DND-41 (cell line): ENCODE results near the gene BBS12.

Source experiments
- CTCF ChIP-seq: IDR thresholded peaks from 2 replicates; pipeline ENCODE4 v1.5.1; 2012; ENCODE audit warnings: borderline replicate concordance, low read length, moderate library complexity, mild to moderate bottlenecking; ENCODE audit not compliant: poor library complexity, severe bottlenecking; ENCODE audit errors: extremely low read depth
- EZH2 ChIP-seq: IDR thresholded peaks from 3 replicates; pipeline ENCODE4 v1.6.1; 2012; ENCODE audit warnings: borderline replicate concordance, low read depth, mild to moderate bottlenecking, moderate library complexity, low read length, inconsistent platforms; ENCODE audit not compliant: severe bottlenecking

- TF ChIP-seq CTCF (no peak), EZH2 (no peak)
These were observed 61.3 kb downstream of the BBS12 start for GRCh38 chr4:122793811-122794210.
